HEK293T (cell line): Measurements from ENCODE around the gene COX10.

ENCODE experiments used
- CTCF ChIA-PET: fragments of 350-600 bp; formaldehyde crosslinking; extraction: SDS; loops from one replicate; lab custom pipeline; 2021; ENCODE audit warnings: antibody characterized with exemption, inconsistent platforms; lab: Yijun Ruan, JAX
- POLR2A ChIA-PET: fragments of 350-600 bp; formaldehyde crosslinking; extraction: SDS; loops from one replicate; lab custom pipeline; 2020; ENCODE audit warnings: antibody characterized with exemption, inconsistent platforms; lab: Yijun Ruan, JAX
- DNase-seq: peaks from one replicate; pipeline ENCODE4 v3.0.0; 2012; ENCODE audit warnings: mixed read lengths; ENCODE audit errors: extremely low spot score
- ARNT ChIP-seq: fragments of 450-650 bp; IDR thresholded peaks from 2 replicates; pipeline ENCODE4 v1.6.1; 2017; ENCODE audit warnings: mild to moderate bottlenecking
- BHLHE40 ChIP-seq: fragments of 450-650 bp; IDR thresholded peaks from 2 replicates; pipeline ENCODE4 v1.6.1; 2016; ENCODE audit warnings: mild to moderate bottlenecking, moderate library complexity, borderline replicate concordance
- CTBP1 ChIP-seq: fragments of 450-650 bp; IDR thresholded peaks from 2 replicates; pipeline ENCODE4 v1.6.1; 2016; ENCODE audit warnings: borderline replicate concordance
- ELF4 ChIP-seq: fragments of 450-650 bp; IDR thresholded peaks from 2 replicates; pipeline ENCODE4 v1.6.1; 2017; ENCODE audit warnings: antibody characterized with exemption
- FOXA1 ChIP-seq: fragments of 450-650 bp; IDR thresholded peaks from 2 replicates; pipeline ENCODE4 v1.6.1; 2016; ENCODE audit warnings: mild to moderate bottlenecking
- FOXK2 ChIP-seq: fragments of 450-650 bp; IDR thresholded peaks from 2 replicates; pipeline ENCODE4 v1.6.1; 2016; ENCODE audit warnings: mild to moderate bottlenecking
- FOXM1 ChIP-seq: fragments of 450-650 bp; IDR thresholded peaks from 2 replicates; pipeline ENCODE4 v1.6.1; 2017; ENCODE audit warnings: mild to moderate bottlenecking, borderline replicate concordance
- HDGF ChIP-seq: fragments of 450-650 bp; IDR thresholded peaks from 2 replicates; pipeline ENCODE4 v1.6.1; 2017; ENCODE audit warnings: antibody characterized with exemption, borderline replicate concordance
- L3MBTL2 ChIP-seq: fragments of 450-650 bp; conservative IDR thresholded peaks from 2 replicates; pipeline ENCODE4 v1.6.1; 2016; ENCODE audit warnings: mild to moderate bottlenecking
- LEF1 ChIP-seq: fragments of 450-650 bp; IDR thresholded peaks from 2 replicates; pipeline ENCODE4 v1.6.1; 2017; ENCODE audit warnings: mild to moderate bottlenecking, borderline replicate concordance
- NFRKB ChIP-seq: fragments of 450-650 bp; IDR thresholded peaks from 2 replicates; pipeline ENCODE4 v1.6.1; 2016; ENCODE audit warnings: mild to moderate bottlenecking, moderate library complexity
- SP1 ChIP-seq: fragments of 450-650 bp; IDR thresholded peaks from 2 replicates; pipeline ENCODE4 v1.6.1; 2017
- SUZ12 ChIP-seq: fragments of 450-650 bp; IDR thresholded peaks from 2 replicates; pipeline ENCODE4 v1.6.1; 2016; ENCODE audit warnings: mild to moderate bottlenecking
- TARDBP ChIP-seq: fragments of 450-650 bp; IDR thresholded peaks from 2 replicates; pipeline ENCODE4 v1.6.1; 2016
- ZNF384 ChIP-seq: fragments of 450-650 bp; IDR thresholded peaks from 2 replicates; pipeline ENCODE4 v1.6.1; 2016
- TF ChIP-seq, protein P1 (sequence below): fragments of 450-650 bp; IDR thresholded peaks from 2 replicates; pipeline ENCODE4 v1.6.1; 2016

COX10 gene

DNA sequence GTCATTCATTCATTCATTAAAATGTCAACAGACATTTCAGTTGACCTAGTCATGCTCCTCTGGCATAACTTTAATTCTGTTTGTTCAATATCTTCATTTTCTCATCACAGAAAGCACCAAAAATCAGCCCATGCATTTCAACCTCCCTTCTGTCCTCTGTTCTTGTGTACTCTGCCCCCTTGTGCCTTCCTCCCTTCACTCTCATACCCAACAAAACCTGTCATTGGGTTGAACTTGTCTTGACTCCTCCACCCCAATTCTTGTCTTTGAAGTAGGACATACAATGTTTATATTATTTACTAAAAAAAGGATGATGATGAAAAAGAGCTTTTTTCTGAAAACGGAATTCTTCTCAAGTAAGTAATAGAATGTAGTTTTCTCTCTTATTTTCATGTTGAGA lies 43.8 kb downstream of the COX10 start:
- DNase-seq = no peak
- TF ChIP-seq NFRKB = no peak
- POLR2A ChIA-PET = no interaction called here
- CTCF ChIA-PET = no interaction called here

DNA sequence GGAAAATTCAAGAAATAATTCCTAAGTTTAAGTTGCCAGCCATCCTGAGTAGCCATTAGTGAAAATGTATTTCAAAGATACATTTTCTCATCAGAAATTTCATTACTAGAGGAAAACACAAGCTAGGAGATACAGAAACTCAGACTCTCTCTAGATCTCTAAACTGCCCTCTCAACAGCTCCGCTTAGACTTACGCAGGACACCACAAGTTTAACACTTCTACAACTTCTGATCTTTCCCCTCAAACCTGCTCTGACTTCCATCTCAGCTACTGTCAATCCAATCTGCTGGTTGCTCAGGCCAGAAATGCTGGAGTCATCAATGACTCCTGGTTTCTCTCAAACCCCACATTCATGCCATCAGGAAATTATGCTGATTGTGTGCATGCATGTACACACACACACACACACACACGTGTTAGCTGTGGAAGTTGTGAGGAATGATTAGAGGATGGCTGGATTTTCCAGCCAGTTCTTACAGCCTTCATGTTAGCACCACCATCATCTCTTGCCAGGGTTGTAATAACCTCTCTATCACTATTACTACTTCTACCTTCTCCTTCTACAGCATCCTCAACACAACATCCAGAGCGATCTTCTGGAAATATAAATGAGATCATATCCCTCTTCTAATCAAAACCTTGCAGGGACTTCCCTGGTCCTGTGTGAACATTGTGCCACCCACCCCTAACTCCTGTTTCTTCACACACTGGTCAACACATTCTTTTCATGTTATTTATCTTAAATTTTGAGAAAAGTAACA lies 47.1 kb downstream of the COX10 start:
- CTCF ChIA-PET = no interaction called here
- no peak for DNase-seq
- TF ChIP-seq FOXA1 (no peak), CTBP1 (no peak), TARDBP (no peak), FOXM1 (no peak), LEF1 (no peak)
- POLR2A ChIA-PET = no interaction called here

DNA sequence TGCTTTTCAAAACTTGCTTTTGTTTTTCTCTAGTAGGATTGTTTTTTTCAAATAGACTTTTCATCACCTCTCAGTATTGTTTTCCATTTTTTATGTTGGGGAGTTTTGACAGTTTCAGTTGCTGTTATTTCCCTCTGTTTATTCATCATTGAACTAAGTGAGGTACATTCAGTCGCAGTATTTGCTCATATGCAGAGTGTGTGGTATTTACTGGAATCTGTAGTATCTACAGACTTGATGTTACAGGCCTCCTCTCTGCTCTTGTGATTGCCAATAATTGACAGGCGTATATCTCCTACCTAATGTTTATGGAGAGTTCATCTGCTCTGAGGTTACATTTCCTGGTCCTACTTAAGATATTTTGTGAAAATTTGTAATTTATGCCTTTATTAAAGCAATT lies 49.6 kb downstream of the COX10 start:
- ChIA-PET POLR2A (no interaction called here), CTCF (no interaction called here)
- no peak for DNase-seq
- TF ChIP-seq TARDBP (no peak), BHLHE40 (no peak), NFRKB (no peak), SP1 (no peak), CTBP1 (no peak), ZNF384 (no peak), LEF1 (no peak), ARNT (no peak), ELF4 (no peak), FOXM1 (no peak), HDGF (no peak), SUZ12 (no peak), L3MBTL2 (no peak), FOXK2 (no peak), FOXA1 (no peak)
- TF ChIP-seq, protein P1, sequence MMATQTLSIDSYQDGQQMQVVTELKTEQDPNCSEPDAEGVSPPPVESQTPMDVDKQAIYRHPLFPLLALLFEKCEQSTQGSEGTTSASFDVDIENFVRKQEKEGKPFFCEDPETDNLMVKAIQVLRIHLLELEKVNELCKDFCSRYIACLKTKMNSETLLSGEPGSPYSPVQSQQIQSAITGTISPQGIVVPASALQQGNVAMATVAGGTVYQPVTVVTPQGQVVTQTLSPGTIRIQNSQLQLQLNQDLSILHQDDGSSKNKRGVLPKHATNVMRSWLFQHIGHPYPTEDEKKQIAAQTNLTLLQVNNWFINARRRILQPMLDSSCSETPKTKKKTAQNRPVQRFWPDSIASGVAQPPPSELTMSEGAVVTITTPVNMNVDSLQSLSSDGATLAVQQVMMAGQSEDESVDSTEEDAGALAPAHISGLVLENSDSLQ = no peak

DNA sequence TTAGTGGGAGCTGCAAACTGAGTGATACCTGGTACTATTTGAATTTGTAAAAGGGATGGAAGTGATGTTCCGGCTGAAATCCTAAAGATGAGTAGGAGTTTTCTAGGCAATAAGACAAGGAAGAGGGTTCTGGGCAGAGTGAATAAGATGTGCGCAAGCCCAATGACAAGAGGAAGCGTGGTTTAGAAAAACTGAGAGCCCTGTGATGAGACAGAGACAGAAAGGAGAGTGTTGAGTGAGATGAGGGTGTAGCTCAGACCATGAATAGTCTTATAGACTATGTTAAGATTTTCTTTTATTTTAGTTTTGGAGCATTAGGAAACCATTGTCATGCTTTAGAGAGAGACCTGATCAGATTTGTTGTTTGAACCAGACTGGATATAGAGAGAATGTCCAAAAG lies 50.2 kb downstream of the COX10 start:
- POLR2A ChIA-PET = no interaction called here
- CTCF ChIA-PET = no interaction called here
- no peak for DNase-seq
- TF ChIP-seq NFRKB (no peak), L3MBTL2 (no peak), ELF4 (no peak), TARDBP (no peak), LEF1 (no peak), ARNT (no peak), FOXK2 (no peak), CTBP1 (no peak), SUZ12 (no peak), FOXM1 (no peak)

DNA sequence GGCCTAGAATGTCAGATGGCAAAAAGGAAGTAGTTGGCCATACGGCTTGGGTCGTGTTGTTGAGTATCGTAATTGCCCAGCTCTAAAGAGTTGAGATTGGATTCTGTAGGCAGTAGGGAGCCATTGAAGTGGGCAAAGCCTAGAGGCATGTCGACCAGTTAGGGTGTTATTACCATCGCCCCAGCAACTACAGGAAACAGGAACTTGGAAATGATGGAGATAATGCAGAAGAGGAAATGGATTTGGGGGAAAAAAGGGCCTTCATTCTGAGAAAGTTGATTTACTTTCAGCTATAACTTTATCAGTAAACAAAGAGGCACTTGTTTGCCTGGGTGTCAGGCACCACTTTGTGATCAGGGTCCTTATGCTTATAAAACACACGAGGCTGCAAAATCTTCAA lies 52.6 kb downstream of the COX10 start:
- ChIA-PET CTCF (no interaction called here), POLR2A (no interaction called here)
- DNase-seq = no peak
- no peak for TF ChIP-seq SP1

DNA sequence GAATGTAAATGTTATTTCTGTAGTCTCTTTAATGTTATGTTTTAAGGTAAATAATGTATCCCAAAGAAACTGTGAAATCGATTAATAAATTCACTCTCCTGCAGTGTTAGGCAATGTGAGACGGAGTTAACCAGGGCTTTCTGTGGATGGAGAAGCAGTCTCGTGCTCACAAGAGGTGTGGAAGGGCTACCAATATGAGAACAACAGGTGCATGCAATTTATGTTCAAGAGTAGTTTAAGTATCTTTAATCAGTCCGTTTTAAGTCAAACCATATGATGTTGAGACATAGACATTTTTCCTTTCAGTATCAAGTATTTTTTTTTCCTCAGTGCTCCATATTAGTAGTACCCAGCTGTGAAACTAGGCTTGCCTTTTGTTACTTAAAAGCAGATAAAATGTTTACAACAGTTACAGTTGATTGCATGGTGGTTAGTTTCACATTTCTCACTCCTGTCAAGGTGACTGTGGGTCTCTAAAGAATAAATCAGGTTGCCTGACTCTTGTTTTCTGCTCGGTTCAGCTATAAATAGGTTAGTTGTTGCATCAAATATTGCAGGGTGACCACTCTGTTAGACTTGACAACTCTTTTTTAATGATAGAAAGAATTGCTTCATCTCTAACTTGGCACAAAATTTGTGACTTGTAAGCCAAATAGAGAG lies 54.4 kb downstream of the COX10 start:
- CTCF ChIA-PET = no interaction called here
- DNase-seq = no peak

DNA sequence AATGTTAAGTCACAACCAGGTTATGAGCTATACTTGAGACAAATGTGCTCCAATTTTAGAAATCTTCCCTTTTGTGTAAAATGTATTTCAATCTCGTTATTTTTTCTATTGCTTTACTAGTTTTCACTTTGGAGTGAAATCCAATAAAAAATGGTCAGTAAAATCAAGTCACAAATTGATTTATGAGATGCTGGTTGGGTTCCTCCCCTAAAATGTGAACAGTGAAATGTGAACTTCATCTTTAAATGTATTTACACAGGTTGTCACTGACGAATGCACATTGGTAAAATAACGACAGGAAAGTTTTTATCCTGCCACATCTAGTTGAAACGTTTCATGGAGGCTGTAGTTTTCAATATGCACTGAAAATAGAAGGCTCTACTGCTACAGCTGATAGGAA lies 55.5 kb downstream of the COX10 start:
- CTCF ChIA-PET = no interaction called here
- POLR2A ChIA-PET = interaction anchor here (0.6 kb wide), 1 partner anchor 255 kb away, joined by 3 read pairs; no protein-coding TSS in a partner anchor
- no peak for DNase-seq
- TF ChIP-seq LEF1 = no peak
- TF ChIP-seq ZNF384 = no peak
- no peak for TF ChIP-seq ARNT
- TF ChIP-seq TARDBP = no peak
- TF ChIP-seq, protein P1 = peak; percentile 76
- TF ChIP-seq CTBP1 = no peak
- TF ChIP-seq BHLHE40 = no peak

More for the DNA sequence above, 54.4 kb downstream of the COX10 start:
- no peak for TF ChIP-seq L3MBTL2
- TF ChIP-seq, protein P1 = peak; percentile 80
- no peak for TF ChIP-seq ARNT
- TF ChIP-seq SP1 = no peak
- no peak for TF ChIP-seq ELF4
- TF ChIP-seq FOXA1 = no peak
- POLR2A ChIA-PET = no interaction called here
